HL-60 (cell line): ENCODE results near the gene PPP1R27.

Experiments
- DNase-seq, 2 experiments: peaks; one replicate each; pipeline ENCODE4 v3.0.0-alpha.2; 2010 to 2020; ENCODE audit warnings: low read depth in 1 of 2, low spot score in 1 of 2
- H3K27ac ChIP-seq: fragments of 250-450 bp; sonication (Bioruptor Pico); replicated peaks from 2 replicates; pipeline ENCODE4 v1.5.1; 2020; ENCODE audit warnings: mild to moderate bottlenecking, moderate library complexity
- H3K27me3 ChIP-seq: fragments of 250-450 bp; sonication (Bioruptor Pico); 2 replicates; pipeline ENCODE4 v1.5.1; 2021; ENCODE audit warnings: mild to moderate bottlenecking, moderate library complexity; ENCODE audit not compliant: insufficient read depth, poor library complexity, severe bottlenecking
- H3K4me3 ChIP-seq: replicated peaks from 2 replicates; pipeline ENCODE4 v1.5.1; 2011; ENCODE audit warnings: mild to moderate bottlenecking, control low read depth, low read length; ENCODE audit not compliant: insufficient read depth
- GABPA ChIP-seq: IDR thresholded peaks from 2 replicates; pipeline ENCODE4 v1.6.1; 2012; ENCODE audit warnings: low read depth
- POLR2AphosphoS5 ChIP-seq: IDR thresholded peaks from 2 replicates; pipeline ENCODE4 v1.6.1; 2012; ENCODE audit warnings: low read depth
- SPI1 ChIP-seq: IDR thresholded peaks from 2 replicates; pipeline ENCODE4 v1.6.1; 2012; ENCODE audit warnings: low read depth, mild to moderate bottlenecking, borderline replicate concordance
- TF ChIP-seq, protein P1 (sequence below): IDR thresholded peaks from 2 replicates; pipeline ENCODE4 v1.6.1; 2012; ENCODE audit warnings: low read depth; ENCODE audit not compliant: insufficient replicate concordance
- TF ChIP-seq, protein P2 (sequence below): IDR thresholded peaks from one replicate; pipeline ENCODE4 v1.5.1; 2011; ENCODE audit warnings: low read length, control low read depth, inconsistent platforms; ENCODE audit not compliant: insufficient read depth

The PPP1R27 gene

DNA sequence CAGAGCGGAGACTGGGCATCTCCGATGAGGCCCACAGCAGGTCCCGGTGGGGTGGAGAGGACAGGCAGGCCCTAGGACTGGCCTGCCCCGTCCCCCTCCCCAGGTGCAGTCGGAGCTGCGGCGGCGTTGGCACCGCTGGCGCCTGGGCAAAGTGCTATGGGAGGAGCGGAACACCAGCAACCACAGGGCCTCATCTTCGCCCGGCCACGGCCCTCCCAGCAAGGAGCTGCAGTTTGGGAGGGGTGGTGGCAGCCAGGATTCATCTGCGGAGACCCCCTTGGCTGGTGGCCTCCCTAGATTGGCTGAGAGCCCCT, 21.5 kb downstream of the PPP1R27 start:
- Histone ChIP-seq H3K4me3 (no peak overlapping the region), H3K27me3 (peaks cover 2% of the 10 kb centered on the region), H3K27ac (no peak overlapping the region)
- DNase-seq: no peak
- TF ChIP-seq, protein P1, sequence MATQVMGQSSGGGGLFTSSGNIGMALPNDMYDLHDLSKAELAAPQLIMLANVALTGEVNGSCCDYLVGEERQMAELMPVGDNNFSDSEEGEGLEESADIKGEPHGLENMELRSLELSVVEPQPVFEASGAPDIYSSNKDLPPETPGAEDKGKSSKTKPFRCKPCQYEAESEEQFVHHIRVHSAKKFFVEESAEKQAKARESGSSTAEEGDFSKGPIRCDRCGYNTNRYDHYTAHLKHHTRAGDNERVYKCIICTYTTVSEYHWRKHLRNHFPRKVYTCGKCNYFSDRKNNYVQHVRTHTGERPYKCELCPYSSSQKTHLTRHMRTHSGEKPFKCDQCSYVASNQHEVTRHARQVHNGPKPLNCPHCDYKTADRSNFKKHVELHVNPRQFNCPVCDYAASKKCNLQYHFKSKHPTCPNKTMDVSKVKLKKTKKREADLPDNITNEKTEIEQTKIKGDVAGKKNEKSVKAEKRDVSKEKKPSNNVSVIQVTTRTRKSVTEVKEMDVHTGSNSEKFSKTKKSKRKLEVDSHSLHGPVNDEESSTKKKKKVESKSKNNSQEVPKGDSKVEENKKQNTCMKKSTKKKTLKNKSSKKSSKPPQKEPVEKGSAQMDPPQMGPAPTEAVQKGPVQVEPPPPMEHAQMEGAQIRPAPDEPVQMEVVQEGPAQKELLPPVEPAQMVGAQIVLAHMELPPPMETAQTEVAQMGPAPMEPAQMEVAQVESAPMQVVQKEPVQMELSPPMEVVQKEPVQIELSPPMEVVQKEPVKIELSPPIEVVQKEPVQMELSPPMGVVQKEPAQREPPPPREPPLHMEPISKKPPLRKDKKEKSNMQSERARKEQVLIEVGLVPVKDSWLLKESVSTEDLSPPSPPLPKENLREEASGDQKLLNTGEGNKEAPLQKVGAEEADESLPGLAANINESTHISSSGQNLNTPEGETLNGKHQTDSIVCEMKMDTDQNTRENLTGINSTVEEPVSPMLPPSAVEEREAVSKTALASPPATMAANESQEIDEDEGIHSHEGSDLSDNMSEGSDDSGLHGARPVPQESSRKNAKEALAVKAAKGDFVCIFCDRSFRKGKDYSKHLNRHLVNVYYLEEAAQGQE: no peak
- no peak for TF ChIP-seq SPI1
- TF ChIP-seq, protein P2, sequence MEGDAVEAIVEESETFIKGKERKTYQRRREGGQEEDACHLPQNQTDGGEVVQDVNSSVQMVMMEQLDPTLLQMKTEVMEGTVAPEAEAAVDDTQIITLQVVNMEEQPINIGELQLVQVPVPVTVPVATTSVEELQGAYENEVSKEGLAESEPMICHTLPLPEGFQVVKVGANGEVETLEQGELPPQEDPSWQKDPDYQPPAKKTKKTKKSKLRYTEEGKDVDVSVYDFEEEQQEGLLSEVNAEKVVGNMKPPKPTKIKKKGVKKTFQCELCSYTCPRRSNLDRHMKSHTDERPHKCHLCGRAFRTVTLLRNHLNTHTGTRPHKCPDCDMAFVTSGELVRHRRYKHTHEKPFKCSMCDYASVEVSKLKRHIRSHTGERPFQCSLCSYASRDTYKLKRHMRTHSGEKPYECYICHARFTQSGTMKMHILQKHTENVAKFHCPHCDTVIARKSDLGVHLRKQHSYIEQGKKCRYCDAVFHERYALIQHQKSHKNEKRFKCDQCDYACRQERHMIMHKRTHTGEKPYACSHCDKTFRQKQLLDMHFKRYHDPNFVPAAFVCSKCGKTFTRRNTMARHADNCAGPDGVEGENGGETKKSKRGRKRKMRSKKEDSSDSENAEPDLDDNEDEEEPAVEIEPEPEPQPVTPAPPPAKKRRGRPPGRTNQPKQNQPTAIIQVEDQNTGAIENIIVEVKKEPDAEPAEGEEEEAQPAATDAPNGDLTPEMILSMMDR: no peak
- TF ChIP-seq GABPA: no peak
- no peak for TF ChIP-seq POLR2AphosphoS5

DNA sequence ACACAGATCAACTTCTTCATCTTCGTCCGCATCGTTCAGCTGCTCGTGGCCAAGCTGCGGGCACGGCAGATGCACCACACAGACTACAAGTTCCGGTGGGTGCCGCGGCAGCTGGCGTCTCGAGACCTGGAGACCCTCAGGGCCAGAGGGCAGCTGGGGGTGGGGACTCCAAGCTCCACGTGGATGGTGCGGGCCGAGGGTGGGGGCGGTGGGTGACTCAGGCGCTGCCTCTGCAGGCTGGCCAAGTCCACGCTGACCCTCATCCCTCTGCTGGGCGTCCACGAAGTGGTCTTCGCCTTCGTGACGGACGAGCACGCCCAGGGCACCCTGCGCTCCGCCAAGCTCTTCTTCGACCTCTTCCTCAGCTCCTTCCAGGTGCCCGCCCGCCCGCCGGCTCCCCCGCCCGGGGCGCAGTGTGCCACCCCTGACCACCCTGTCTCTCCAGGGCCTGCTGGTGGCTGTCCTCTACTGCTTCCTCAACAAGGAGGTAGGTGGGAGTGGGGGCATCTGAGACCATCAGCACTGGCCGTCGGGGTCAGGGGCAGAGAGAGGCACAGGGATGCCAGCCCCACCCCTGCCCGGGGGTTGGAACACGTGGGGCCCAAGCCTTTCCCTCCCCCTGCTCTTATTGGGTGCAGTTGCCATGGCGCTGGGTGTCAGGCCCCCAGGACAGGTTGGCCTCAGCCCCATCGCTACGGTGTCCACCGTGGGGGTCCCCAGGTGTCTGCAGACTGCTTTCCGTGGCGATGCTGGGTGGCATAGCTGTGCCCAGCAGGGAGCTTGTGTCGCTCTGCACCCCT, 22.1 kb downstream of the PPP1R27 start:
- no peak overlapping the region for H3K4me3 ChIP-seq
- H3K27ac ChIP-seq: no peak overlapping the region
- DNase-seq: no peak
- TF ChIP-seq POLR2AphosphoS5: no peak
- no peak for TF ChIP-seq SPI1
- H3K27me3 ChIP-seq: peaks cover 2% of the 10 kb centered on the region

DNA sequence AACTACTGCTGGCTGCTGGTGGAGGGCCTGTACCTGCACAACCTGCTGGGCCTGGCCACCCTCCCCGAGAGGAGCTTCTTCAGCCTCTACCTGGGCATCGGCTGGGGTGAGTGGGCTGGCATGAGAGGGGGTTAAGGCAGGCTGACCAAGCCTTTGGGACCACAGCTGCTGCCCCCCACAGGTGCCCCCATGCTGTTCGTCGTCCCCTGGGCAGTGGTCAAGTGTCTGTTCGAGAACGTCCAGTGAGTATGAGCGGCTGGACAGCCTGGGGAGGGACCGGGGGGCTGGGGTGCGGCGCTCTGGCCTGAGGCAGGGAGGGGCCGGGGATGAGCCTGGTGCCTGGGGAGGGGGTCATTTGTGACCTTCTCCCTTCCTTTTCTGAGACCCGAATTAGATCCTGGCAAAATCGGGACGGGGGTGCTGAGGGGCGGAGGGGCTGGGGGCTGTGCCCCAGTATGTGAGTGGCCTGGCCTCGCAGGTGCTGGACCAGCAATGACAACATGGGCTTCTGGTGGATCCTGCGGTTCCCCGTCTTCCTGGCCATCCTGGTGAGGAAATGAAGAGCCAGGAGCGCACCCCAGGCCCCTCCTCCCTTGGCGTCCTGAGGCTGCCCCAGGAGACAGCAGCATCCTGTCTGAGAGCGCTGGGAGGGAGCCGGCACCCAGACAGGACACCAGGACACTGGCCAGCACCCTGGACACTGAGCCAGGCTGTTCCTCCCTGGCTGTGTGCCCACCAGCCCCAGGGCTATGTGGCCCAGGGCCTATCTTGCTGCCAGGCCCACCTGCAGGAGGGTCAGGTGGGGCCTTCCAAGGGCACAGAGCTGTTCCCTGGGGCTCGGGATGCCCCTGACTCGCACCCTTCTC, 22.9 kb downstream of the PPP1R27 start:
- Histone ChIP-seq H3K27me3 (peaks cover 9% of the 10 kb centered on the region), H3K27ac (no peak overlapping the region), H3K4me3 (no peak overlapping the region)
- TF ChIP-seq POLR2AphosphoS5 (no peak), SPI1 (no peak), GABPA (no peak)
- TF ChIP-seq, protein P2: no peak
- TF ChIP-seq, protein P1: no peak
- DNase-seq: no peak

DNA sequence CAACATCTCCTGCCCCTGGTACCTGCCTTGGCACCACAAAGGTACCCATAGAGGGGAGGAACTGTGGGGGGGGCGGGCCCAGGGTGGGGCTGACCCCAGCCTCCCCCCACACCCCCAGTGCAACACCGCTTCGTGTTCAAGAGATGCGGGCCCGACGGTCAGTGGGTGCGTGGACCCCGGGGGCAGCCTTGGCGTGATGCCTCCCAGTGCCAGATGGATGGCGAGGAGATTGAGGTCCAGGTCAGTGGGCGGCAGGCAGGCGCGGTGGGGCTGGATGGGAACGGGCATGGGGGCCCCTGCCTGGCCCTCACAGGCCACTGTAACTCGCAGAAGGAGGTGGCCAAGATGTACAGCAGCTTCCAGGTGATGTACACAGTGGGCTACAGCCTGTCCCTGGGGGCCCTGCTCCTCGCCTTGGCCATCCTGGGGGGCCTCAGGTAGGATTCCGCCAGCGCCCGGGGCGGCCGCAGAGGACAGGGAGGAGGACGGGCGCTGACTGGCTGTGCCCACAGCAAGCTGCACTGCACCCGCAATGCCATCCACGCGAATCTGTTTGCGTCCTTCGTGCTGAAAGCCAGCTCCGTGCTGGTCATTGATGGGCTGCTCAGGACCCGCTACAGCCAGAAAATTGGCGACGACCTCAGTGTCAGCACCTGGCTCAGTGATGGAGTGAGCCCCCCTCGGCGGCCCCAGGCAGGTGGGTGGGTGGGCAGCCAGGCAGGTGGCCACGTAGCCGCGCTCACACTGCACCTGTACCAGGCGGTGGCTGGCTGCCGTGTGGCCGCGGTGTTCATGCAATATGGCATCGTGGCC, 23.8 kb downstream of the PPP1R27 start:
- Histone ChIP-seq H3K4me3 (no peak overlapping the region), H3K27me3 (peaks cover 16% of the 10 kb centered on the region), H3K27ac (no peak overlapping the region)
- TF ChIP-seq GABPA: no peak
- TF ChIP-seq POLR2AphosphoS5: no peak
- TF ChIP-seq, protein P1: no peak
- no peak for TF ChIP-seq SPI1
- TF ChIP-seq, protein P2: no peak
- DNase-seq: no peak
